Thoracic aorta (tissue), 2 donors: ENCODE measurements around the gene COPS9. TPM values are rescaled to one million over a fixed set of nuclear protein-coding genes. Genes with fewer than 3 reads are reported as not detected.

ENCODE experiments used
- ATAC-seq: fragments of 150-250 bp; one replicate; pipeline ENCODE4 v1.8.0; 2017; ENCODE audit warnings: low read depth; ENCODE audit not compliant: insufficient number of reproducible peaks, low FRiP score
- DNase-seq: peaks from one replicate; pipeline ENCODE4 v3.0.0-alpha.2; 2020; ENCODE audit warnings: low spot score
- H3K27ac ChIP-seq, 2 donors: fragments of 200-600 bp; sonication (generic); 1 replicate in 1 of 2; 2 replicates in 1 of 2; pipeline ENCODE4 v1.5.1; 2016; ENCODE audit warnings: mild to moderate bottlenecking in 2 of 2, moderate library complexity in 2 of 2
- H3K27me3 ChIP-seq: fragments of 200-600 bp; sonication (generic); replicated peaks from 2 replicates; pipeline ENCODE4 v1.6.0; 2016; ENCODE audit warnings: mild to moderate bottlenecking; ENCODE audit not compliant: insufficient read depth
- H3K36me3 ChIP-seq: fragments of 200-600 bp; sonication (generic); one replicate; pipeline ENCODE4 v1.5.1; 2016
- H3K4me1 ChIP-seq, 2 donors: fragments of 200-600 bp; sonication (generic); 1 replicate in 1 of 2; 2 replicates in 1 of 2; pipeline versions ENCODE4 v1.5.1 to v1.6.0; 2016; ENCODE audit warnings: low read depth in 2 of 2, mild to moderate bottlenecking in 1 of 2; ENCODE audit not compliant: control insufficient read depth in 1 of 2
- H3K4me3 ChIP-seq: fragments of 200-600 bp; sonication (generic); 2 replicates; pipeline ENCODE4 v1.5.1; 2016; ENCODE audit warnings: mild to moderate bottlenecking
- H3K9me3 ChIP-seq: fragments of 200-600 bp; sonication (generic); 2 replicates; pipeline ENCODE4 v1.5.1; 2016
- CTCF ChIP-seq: fragments of 200-600 bp; sonication (generic); IDR thresholded peaks from one replicate; pipeline ENCODE4 v1.5.1; 2019; ENCODE audit warnings: antibody characterized with exemption
- total RNA-seq, 2 donors: library from RNA; depleted of rRNA; stranded (reverse); fragments of >200 nt; gene quantifications; one replicate each; pipeline versions ENCODE4 v1.1.0 to v1.2.3, GENCODE V29; 2016

Gene COPS9
- total RNA-seq, 2 donors from 2014 or later = 101 to 115 TPM

GRCh38 chr2:240157147-240157470 is 21.0 kb upstream of the COPS9 start:
- Histone ChIP-seq H3K36me3 (no peaks in the 10 kb centered on the region), H3K4me3 (no peak overlapping the region), H3K27ac (no peak overlapping the region), H3K27me3 (no peaks in the 10 kb centered on the region), H3K9me3 (no peaks in the 10 kb centered on the region), H3K4me1 (no peaks in the 10 kb centered on the region)
- no peak for TF ChIP-seq CTCF
- ATAC-seq (no peak), DNase-seq (no peak)

- DNase-seq (no peak), ATAC-seq (no peak)
- no peaks in the 10 kb centered on the region for H3K27me3 ChIP-seq
- no peak overlapping the region for H3K4me3 ChIP-seq
- no peak overlapping the region for H3K27ac ChIP-seq
- H3K9me3 ChIP-seq = no peaks in the 10 kb centered on the region
- no peaks in the 10 kb centered on the region for H3K36me3 ChIP-seq
- no peak for TF ChIP-seq CTCF
- no peaks in the 10 kb centered on the region for H3K4me1 ChIP-seq
These were observed 20.5 kb upstream of the COPS9 start for GRCh38 chr2:240156435-240157146.

GRCh38 chr2:240155745-240156390 is 19.8 kb upstream of the COPS9 start:
- Histone ChIP-seq H3K36me3 (no peaks in the 10 kb centered on the region), H3K4me1 (no peaks in the 10 kb centered on the region), H3K27ac (no peak overlapping the region), H3K9me3 (no peaks in the 10 kb centered on the region), H3K27me3 (no peaks in the 10 kb centered on the region), H3K4me3 (no peak overlapping the region)
- DNase-seq = no peak
- TF ChIP-seq CTCF = no peak
- ATAC-seq = no peak

- DNase-seq = no peak
- Histone ChIP-seq H3K27me3 (no peaks in the 10 kb centered on the region), H3K27ac (no peak overlapping the region), H3K36me3 (no peaks in the 10 kb centered on the region), H3K4me3 (no peak overlapping the region), H3K4me1 (no peaks in the 10 kb centered on the region), H3K9me3 (no peaks in the 10 kb centered on the region)
- ATAC-seq = no peak
- TF ChIP-seq CTCF = no peak
These were observed 19.1 kb upstream of the COPS9 start for GRCh38 chr2:240155048-240155744.

GRCh38 chr2:240154606-240155005 is 18.5 kb upstream of the COPS9 start:
- no peak for DNase-seq
- no peak overlapping the region for H3K4me3 ChIP-seq
- no peaks in the 10 kb centered on the region for H3K4me1 ChIP-seq
- no peaks in the 10 kb centered on the region for H3K9me3 ChIP-seq
- no peaks in the 10 kb centered on the region for H3K27me3 ChIP-seq
- no peak overlapping the region for H3K27ac ChIP-seq
- H3K36me3 ChIP-seq = no peaks in the 10 kb centered on the region
- no peak for TF ChIP-seq CTCF
- ATAC-seq = no peak
